OCI-LY1 (cell line): ENCODE results near the gene NXT2.

ENCODE experiments used
- H2AFZ ChIP-seq: fragments of 200-600 bp; sonication (generic), shearing (Covaris generic); 2 replicates; pipeline ENCODE4 v1.6.0; 2014; ENCODE audit warnings: antibody characterized with exemption, mild to moderate bottlenecking, low read length
- H3F3A ChIP-seq: fragments of 200-600 bp; sonication (generic), shearing (Covaris generic); 2 replicates; pipeline ENCODE4 v1.6.0; 2014; ENCODE audit warnings: mild to moderate bottlenecking, antibody characterized with exemption, low read length, moderate library complexity; ENCODE audit not compliant: insufficient read depth
- H3K27ac ChIP-seq: fragments of 200-600 bp; sonication (generic); 2 replicates; pipeline ENCODE4 v1.5.1; 2014; ENCODE audit warnings: low read length, mixed run types, mild to moderate bottlenecking, low read depth; ENCODE audit not compliant: poor library complexity, severe bottlenecking
- H3K27me3 ChIP-seq: fragments of 200-600 bp; sonication (generic); 2 replicates; pipeline ENCODE4 v1.6.0; 2014; ENCODE audit warnings: antibody characterized with exemption, mild to moderate bottlenecking, low read length, moderate library complexity; ENCODE audit not compliant: insufficient read depth
- H3K36me3 ChIP-seq: fragments of 200-600 bp; sonication (generic); 2 replicates; pipeline ENCODE4 v1.6.1; 2014; ENCODE audit warnings: mild to moderate bottlenecking, antibody characterized with exemption, low read length, moderate library complexity, mixed read lengths; ENCODE audit not compliant: insufficient read depth
- H3K4me1 ChIP-seq: fragments of 200-600 bp; sonication (generic); 2 replicates; pipeline ENCODE4 v1.5.1; 2014; ENCODE audit warnings: mild to moderate bottlenecking, low read length, moderate library complexity; ENCODE audit not compliant: insufficient read depth, severe bottlenecking
- H3K4me2 ChIP-seq: fragments of 200-600 bp; sonication (generic), shearing (Covaris generic); 2 replicates; pipeline ENCODE4 v1.6.1; 2014; ENCODE audit warnings: low read length
- H3K4me3 ChIP-seq: fragments of 200-600 bp; sonication (generic); 2 replicates; pipeline ENCODE4 v1.5.1; 2014; ENCODE audit warnings: low read length, low read depth, mild to moderate bottlenecking, mixed read lengths; ENCODE audit not compliant: poor library complexity, severe bottlenecking
- H3K79me2 ChIP-seq: fragments of 200-600 bp; shearing (Covaris generic); 2 replicates; pipeline ENCODE4 v1.6.1; 2016; ENCODE audit warnings: mixed run types, low read length, mixed read lengths; ENCODE audit not compliant: insufficient read depth
- H3K9ac ChIP-seq: fragments of 200-600 bp; sonication (generic), shearing (Covaris generic); 2 replicates; pipeline ENCODE4 v1.6.1; 2014; ENCODE audit warnings: mild to moderate bottlenecking, low read length, mixed read lengths
- H3K9me2 ChIP-seq: fragments of 200-600 bp; sonication (generic), shearing (Covaris generic); 2 replicates; pipeline ENCODE4 v1.6.1; 2014; ENCODE audit warnings: low read depth, mild to moderate bottlenecking, low read length, mixed read lengths
- H3K9me3 ChIP-seq: fragments of 200-600 bp; shearing (Covaris generic); 2 replicates; pipeline ENCODE4 v1.6.1; 2014; ENCODE audit warnings: low read length, mixed read lengths
- H4K20me1 ChIP-seq: fragments of 200-600 bp; sonication (generic), shearing (Covaris generic); 2 replicates; pipeline ENCODE4 v1.6.0; 2016; ENCODE audit warnings: mild to moderate bottlenecking, low read length; ENCODE audit not compliant: insufficient read depth
- CTCF ChIP-seq: fragments of 200-600 bp; sonication (generic), shearing (Covaris generic); IDR thresholded peaks from 2 replicates; pipeline ENCODE4 v1.5.1; 2017; ENCODE audit warnings: mild to moderate bottlenecking, antibody characterized with exemption, low read length, moderate library complexity, mixed read lengths
- EZH2 ChIP-seq: fragments of 200-600 bp; sonication (generic), shearing (Covaris generic); IDR thresholded peaks from 2 replicates; pipeline ENCODE4 v1.8.0; 2017; ENCODE audit warnings: borderline replicate concordance, mixed run types, mild to moderate bottlenecking, antibody characterized with exemption, low read length, moderate library complexity, mixed read lengths

NXT2 gene

GRCh38 chrX:109577055-109577454 lies 40.4 kb downstream of the NXT2 start:
- no peaks in the 10 kb centered on the region for H3K27me3 ChIP-seq

GRCh38 chrX:109578916-109579315 lies 42.3 kb downstream of the NXT2 start:
- no peaks in the 10 kb centered on the region for H3F3A ChIP-seq
- H3K36me3 ChIP-seq = no peaks in the 10 kb centered on the region
- H3K4me1 ChIP-seq = no peaks in the 10 kb centered on the region
- no peak overlapping the region for H3K4me3 ChIP-seq
- no peak overlapping the region for H3K9ac ChIP-seq
- H3K9me2 ChIP-seq = no peaks in the 10 kb centered on the region
- no peaks in the 10 kb centered on the region for H4K20me1 ChIP-seq
- H2AFZ ChIP-seq = no peak overlapping the region
- no peaks in the 10 kb centered on the region for H3K27me3 ChIP-seq
- H3K27ac ChIP-seq = no peak overlapping the region
- H3K79me2 ChIP-seq = no peaks in the 10 kb centered on the region
- H3K9me3 ChIP-seq = no peaks in the 10 kb centered on the region
- no peak overlapping the region for H3K4me2 ChIP-seq
- TF ChIP-seq CTCF (no peak), EZH2 (no peak)

More at GRCh38 chrX:109577055-109577454, 40.4 kb downstream of the NXT2 start:
- no peaks in the 10 kb centered on the region for H3F3A ChIP-seq
- no peaks in the 10 kb centered on the region for H3K4me1 ChIP-seq
- no peak overlapping the region for H3K4me2 ChIP-seq
- no peak overlapping the region for H3K4me3 ChIP-seq
- TF ChIP-seq CTCF (no peak), EZH2 (no peak)
- H2AFZ ChIP-seq = no peak overlapping the region
- H3K79me2 ChIP-seq = no peaks in the 10 kb centered on the region
- no peaks in the 10 kb centered on the region for H4K20me1 ChIP-seq
- H3K9me3 ChIP-seq = no peaks in the 10 kb centered on the region
- H3K9me2 ChIP-seq = no peaks in the 10 kb centered on the region
- no peaks in the 10 kb centered on the region for H3K36me3 ChIP-seq
- H3K27ac ChIP-seq = no peak overlapping the region
- H3K9ac ChIP-seq = no peak overlapping the region

GRCh38 chrX:109585488-109585887 lies 48.8 kb downstream of the NXT2 start:
- no peak for TF ChIP-seq EZH2
- TF ChIP-seq CTCF = no peak
- H3K27me3 ChIP-seq = no peaks in the 10 kb centered on the region
- no peak overlapping the region for H3K27ac ChIP-seq
- no peak overlapping the region for H2AFZ ChIP-seq
- H3K79me2 ChIP-seq = no peaks in the 10 kb centered on the region
- no peak overlapping the region for H3K4me3 ChIP-seq
- no peaks in the 10 kb centered on the region for H3K9me3 ChIP-seq
- H3K4me1 ChIP-seq = no peaks in the 10 kb centered on the region
- H3K4me2 ChIP-seq = no peak overlapping the region
- H3K36me3 ChIP-seq = no peaks in the 10 kb centered on the region
- no peak overlapping the region for H3K9ac ChIP-seq
- no peaks in the 10 kb centered on the region for H3K9me2 ChIP-seq
- H3F3A ChIP-seq = no peaks in the 10 kb centered on the region
- no peaks in the 10 kb centered on the region for H4K20me1 ChIP-seq
